Psoas muscle (tissue), 8 donors: ENCODE measurements around the gene RASL11B. TPM values are rescaled to one million over a fixed set of nuclear protein-coding genes. Genes with fewer than 3 reads are reported as not detected.

Experiments used
- ATAC-seq, 4 donors: fragments of 200-7000 bp; cut with Tn5 transposase; one replicate each; pipeline ENCODE4 v1.9.1; 2020; ENCODE audit warnings: moderate library complexity in 3 of 4, mild to moderate bottlenecking in 2 of 4
- DNase-seq, 2 donors: peaks; one replicate each; pipeline ENCODE4 v3.0.0-alpha.2; 2020
- H3K27ac ChIP-seq: fragments of 200-600 bp; one replicate; pipeline ENCODE4 v1.8.0; 2022
- H3K27me3 ChIP-seq, 3 donors: fragments of 200-600 bp in 1 of 3; one replicate each; pipeline versions ENCODE4 v1.6.1 to v1.8.0; 2013 to 2022; ENCODE audit warnings: low read length in 2 of 3, mild to moderate bottlenecking in 2 of 3, moderate library complexity in 1 of 3; ENCODE audit not compliant: insufficient read depth in 3 of 3
- H3K36me3 ChIP-seq, 2 donors: fragments of 200-600 bp in 1 of 2; one replicate each; pipeline versions ENCODE4 v1.6.1 to v1.8.0; 2013 to 2022; ENCODE audit warnings: low read depth in 1 of 2, mild to moderate bottlenecking in 1 of 2, moderate library complexity in 1 of 2; ENCODE audit not compliant: insufficient read depth in 1 of 2
- H3K4me1 ChIP-seq: fragments of 200-600 bp; one replicate; pipeline ENCODE4 v1.8.0; 2022
- H3K4me3 ChIP-seq: fragments of 200-600 bp; one replicate; pipeline ENCODE4 v1.8.0; 2022; ENCODE audit warnings: mild to moderate bottlenecking
- H3K9me3 ChIP-seq: fragments of 200-600 bp; one replicate; pipeline ENCODE4 v1.8.0; 2022
- CTCF ChIP-seq: fragments of 200-600 bp; IDR thresholded peaks from one replicate; pipeline ENCODE4 v1.8.0; 2022; ENCODE audit warnings: antibody characterized with exemption
- WGBS, 3 donors: extraction: QIAGEN DNeasy Blood & Tissue Kit; methylation state at CpG; one replicate each; pipeline versions ENCODE4 v1.1.6 to v1.1.7; 2013; 5-methylcytosine and 5-hydroxymethylcytosine counted together
- intact Hi-C, 2 donors: fragments of 100-400 bp; cut with DNase I; formaldehyde crosslinking; loops; one replicate each; pipeline versions ENCODE4 v1.11.0 to v1.14.2; 2022
- polyA plus RNA-seq, 3 donors: library from polyadenylated mRNA; stranded (reverse); fragments of 200-250 nt; gene quantifications; one replicate each; pipeline ENCODE4 v1.2.3, GENCODE V29; 2013
- total RNA-seq, 4 donors: library from RNA; stranded (reverse); fragmentation: NEBNext Ultra II Directional in 2 of 4; extraction: Animal tissue kit (Norgen Biotek cat#: 25700) in 2 of 4; gene quantifications; one replicate each; pipeline versions ENCODE4 v1.2.1 to v1.2.4, GENCODE V29; 2021 to 2023
- donor health status: healthy with polysubstance abuse.
- donor health status: DM: no; HTN: no; CAD: no; lungs with moderate emphysema.
- donor health status: Bipolar disorder and iron deficiency.
- donor health status: healthy.
- donor health status: DM: yes; HTN: yes; CAD: no.
- donor health status: DM: no; HTN: no; CAD: no.
- donor health status: DM: no; HTN: no; CAD: no.
- donor health status: DM: yes; HTN: yes; CAD: no.

Gene RASL11B
- total and polyA plus RNA-seq, 7 donors = 0.08 to 1.8 (median 0.33) TPM; not detected in 1

- Histone ChIP-seq H3K4me1 (no peaks in the 10 kb centered on the region), H3K36me3 (no peaks in the 10 kb centered on the region), H3K9me3 (no peaks in the 10 kb centered on the region), H3K27ac (no peak overlapping the region), H3K4me3 (no peak overlapping the region), H3K27me3 (no peaks in the 10 kb centered on the region)
- 86 to 97% (median 96%) methylated on average over 2 of the region's 2 CpGs for WGBS, 3 donors
- no peak for ATAC-seq
- intact Hi-C loops = no loop called here
- TF ChIP-seq CTCF = no peak
- no peak for DNase-seq
Observed at GRCh38 chr4:52884994-52885393, 22.9 kb downstream of the RASL11B start.

GRCh38 chr4:52889354-52889753 lies 27.2 kb downstream of the RASL11B start:
- Histone ChIP-seq H3K27me3 (no peaks in the 10 kb centered on the region), H3K4me1 (no peaks in the 10 kb centered on the region), H3K9me3 (no peaks in the 10 kb centered on the region), H3K36me3 (no peaks in the 10 kb centered on the region), H3K4me3 (no peak overlapping the region), H3K27ac (no peak overlapping the region)
- intact Hi-C loops = no loop called here
- DNase-seq = no peak
- no peak for TF ChIP-seq CTCF
- WGBS, 3 donors = 87 to 95% (median 89%) methylated on average over 2 of the region's 2 CpGs
- no peak for ATAC-seq

- no peaks in the 10 kb centered on the region for H3K4me1 ChIP-seq
- no peaks in the 10 kb centered on the region for H3K27me3 ChIP-seq
- DNase-seq (no peak), ATAC-seq (no peak)
- TF ChIP-seq CTCF = no peak
- no peak overlapping the region for H3K4me3 ChIP-seq
- no peaks in the 10 kb centered on the region for H3K9me3 ChIP-seq
- intact Hi-C loops = no loop called here
- WGBS, 3 donors = 69 to 74% (median 71%) methylated on average over 2 of the region's 2 CpGs
- no peak overlapping the region for H3K27ac ChIP-seq
- H3K36me3 ChIP-seq = no peaks in the 10 kb centered on the region
Observed at GRCh38 chr4:52889778-52890520, 27.8 kb downstream of the RASL11B start.

- Histone ChIP-seq H3K27me3 (no peaks in the 10 kb centered on the region), H3K36me3 (no peaks in the 10 kb centered on the region), H3K4me1 (no peaks in the 10 kb centered on the region), H3K9me3 (no peaks in the 10 kb centered on the region), H3K27ac (no peak overlapping the region), H3K4me3 (no peak overlapping the region)
- no peak for TF ChIP-seq CTCF
- WGBS, 3 donors = 92 to 100% (median 96%) methylated on average over 1 of the region's 1 CpG
- DNase-seq (no peak), ATAC-seq (no peak)
- intact Hi-C loops = no loop called here
Observed at GRCh38 chr4:52890521-52890791, 28.3 kb downstream of the RASL11B start.

GRCh38 chr4:52891743-52892142 lies 29.6 kb downstream of the RASL11B start:
- intact Hi-C loops = no loop called here
- 71 to 74% (median 73%) methylated on average over 1 of the region's 1 CpG for WGBS, 3 donors
- no peaks in the 10 kb centered on the region for H3K9me3 ChIP-seq
- ATAC-seq (no peak), DNase-seq (no peak)
- no peaks in the 10 kb centered on the region for H3K36me3 ChIP-seq
- no peak for TF ChIP-seq CTCF
- H3K27ac ChIP-seq = no peak overlapping the region
- no peak overlapping the region for H3K4me3 ChIP-seq
- H3K4me1 ChIP-seq = no peaks in the 10 kb centered on the region
- no peaks in the 10 kb centered on the region for H3K27me3 ChIP-seq
